HG03025 (cell line): ENCODE measurements around the gene PKLR.
"Not testable (repeated sequence)": the region's sequence is repeated elsewhere in the genome, so short reads cannot be mapped to it uniquely, and the experiment has no call there.

Experiments
- ATAC-seq: cut with Tn5 transposase; IDR thresholded peaks from one replicate; pipeline ENCODE4 v1.9.1; 2021; ENCODE audit warnings: mild to moderate bottlenecking, moderate library complexity; ENCODE audit not compliant: unreplicated experiment, low FRiP score

PKLR gene

GRCh38 chr1:155260276-155260675 is 41.0 kb downstream of the PKLR start:
- no peak for ATAC-seq

- no peak for ATAC-seq
Measured at GRCh38 chr1:155256058-155256852, 45.0 kb downstream of the PKLR start.

- no peak for ATAC-seq
Measured at GRCh38 chr1:155255243-155256007, 45.8 kb downstream of the PKLR start, which contains the start of gene ENTREP3. TSS of gene ENTREP3 (minus strand) at chr1:155255483. CDS start at chr1:155254877, 606 bp downstream.

- no peak for ATAC-seq
Measured at GRCh38 chr1:155254714-155255242, 46.5 kb downstream of the PKLR start.

GRCh38 chr1:155254228-155254713 is 47.0 kb downstream of the PKLR start:
- no peak for ATAC-seq

GRCh38 chr1:155253797-155254196 is 47.4 kb downstream of the PKLR start:
- no peak for ATAC-seq

GRCh38 chr1:155253208-155253607 is 48.0 kb downstream of the PKLR start:
- no peak for ATAC-seq

- no peak for ATAC-seq
Measured at GRCh38 chr1:155251566-155251965, 49.7 kb downstream of the PKLR start.

GRCh38 chr1:155250633-155251449 is 50.4 kb downstream of the PKLR start:
- ATAC-seq = no peak

- no peak for ATAC-seq
Measured at GRCh38 chr1:155250246-155250632, 51.0 kb downstream of the PKLR start.

GRCh38 chr1:155247667-155248553 is 53.3 kb downstream of the PKLR start:
- no peak for ATAC-seq

GRCh38 chr1:155246796-155247195 is 54.4 kb downstream of the PKLR start:
- not testable (repeated sequence) for ATAC-seq

- no peak for ATAC-seq
Measured at GRCh38 chr1:155245163-155245524, 56.1 kb downstream of the PKLR start.

- peak; percentile 83 for ATAC-seq
Measured at GRCh38 chr1:155244368-155245162, 56.7 kb downstream of the PKLR start.

- no peak for ATAC-seq
Measured at GRCh38 chr1:155242805-155243358, 58.4 kb downstream of the PKLR start.

GRCh38 chr1:155241841-155242264 is 59.4 kb downstream of the PKLR start:
- ATAC-seq = no peak

GRCh38 chr1:155241069-155241679 is 60.1 kb downstream of the PKLR start:
- ATAC-seq = no peak
